ENCODE results near the gene PINK1. TPM values are rescaled to one million over a fixed set of nuclear protein-coding genes. Genes with fewer than 3 reads are reported as not detected.

PINK1 gene
- total RNA-seq, 1 donor from 2014 or later = 3.3 TPM

DNA sequence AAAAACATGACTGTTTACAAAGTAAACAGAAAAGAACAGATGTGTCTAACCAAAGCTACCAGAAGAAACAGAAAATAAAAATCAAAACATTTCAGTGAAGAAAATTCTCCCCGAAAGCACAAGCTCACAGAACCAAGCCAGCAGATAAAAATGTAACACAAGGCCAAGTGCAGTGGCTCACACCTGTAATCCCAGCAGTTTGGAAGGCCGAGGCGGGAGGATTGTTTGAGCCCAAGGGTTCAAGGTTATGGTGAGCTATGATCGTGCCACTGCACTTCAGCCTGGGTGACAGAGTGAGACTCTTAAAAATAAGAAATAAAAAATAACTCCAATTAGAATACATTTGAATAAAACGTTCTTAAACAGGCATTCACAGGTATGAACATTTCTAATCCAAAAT, 47.0 kb downstream of the PINK1 start:
- intact Hi-C loops (cut with micrococcal nuclease) = no loop called here
- Mint-ChIP-seq H3K4me3 (no peak overlapping the region), H3K36me3 (ENCODE audit: low read depth) (no peaks in the 10 kb centered on the region), H3K27me3 (ENCODE audit: insufficient read depth) (peaks cover 42% of the 10 kb centered on the region), H3K27ac (no peak overlapping the region), H3K4me1 (ENCODE audit: low read depth) (peaks cover 7% of the 10 kb centered on the region), H3K9me3 (peaks cover 5% of the 10 kb centered on the region)
- DNase-seq (ENCODE audit: low spot score) = no peak

- intact Hi-C loops (cut with micrococcal nuclease) = no loop called here
Observed at GRCh38 chr1:20681999-20682398, 48.7 kb downstream of the PINK1 start.

GRCh38 chr1:20682571-20683236, 49.4 kb downstream of the PINK1 start:
- Mint-ChIP-seq H3K4me3 (no peak overlapping the region), H3K9me3 (peaks cover 3% of the 10 kb centered on the region), H3K27me3 (ENCODE audit: insufficient read depth) (peaks cover 36% of the 10 kb centered on the region), H3K4me1 (ENCODE audit: low read depth) (peaks cover 7% of the 10 kb centered on the region), H3K27ac (no peak overlapping the region), H3K36me3 (ENCODE audit: low read depth) (no peaks in the 10 kb centered on the region)
- intact Hi-C loops (cut with micrococcal nuclease) = no loop called here
- no peak for DNase-seq (ENCODE audit: low spot score)

More at GRCh38 chr1:20681999-20682398, 48.7 kb downstream of the PINK1 start:
- H3K36me3 Mint-ChIP-seq (ENCODE audit: low read depth) = no peaks in the 10 kb centered on the region
- peaks cover 5% of the 10 kb centered on the region for H3K9me3 Mint-ChIP-seq
- DNase-seq (ENCODE audit: low spot score) = no peak
- peaks cover 7% of the 10 kb centered on the region for H3K4me1 Mint-ChIP-seq (ENCODE audit: low read depth)
- peaks cover 36% of the 10 kb centered on the region for H3K27me3 Mint-ChIP-seq (ENCODE audit: insufficient read depth)
- no peak overlapping the region for H3K27ac Mint-ChIP-seq
- no peak overlapping the region for H3K4me3 Mint-ChIP-seq

DNA sequence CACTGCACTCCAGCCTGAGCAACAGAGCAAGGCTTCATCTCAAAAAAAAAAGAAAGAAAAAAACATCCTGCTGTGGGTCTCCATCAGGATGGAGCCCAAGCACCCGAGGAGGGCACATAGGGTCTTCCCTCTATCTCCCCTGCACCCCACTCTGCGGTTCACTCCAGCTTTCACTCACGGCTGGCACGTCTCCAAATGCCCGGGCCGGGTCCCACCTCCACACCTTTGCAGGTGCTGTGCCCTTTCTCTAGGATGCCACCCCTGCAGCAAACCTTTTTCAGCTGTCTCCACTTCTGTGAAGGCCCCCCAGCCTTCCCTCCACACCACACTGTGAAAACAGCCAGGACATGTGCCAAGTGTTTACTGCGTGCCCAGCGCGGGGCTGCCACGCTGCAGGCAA, 50.4 kb downstream of the PINK1 start:
- H3K4me3 Mint-ChIP-seq = no peak overlapping the region

GRCh38 chr1:20684050-20684620, 50.9 kb downstream of the PINK1 start:
- no peak overlapping the region for H3K4me3 Mint-ChIP-seq
- no peaks in the 10 kb centered on the region for H3K36me3 Mint-ChIP-seq (ENCODE audit: low read depth)
- no peaks in the 10 kb centered on the region for H3K4me1 Mint-ChIP-seq (ENCODE audit: low read depth)
- no peak overlapping the region for H3K27ac Mint-ChIP-seq
- intact Hi-C loops (cut with micrococcal nuclease) = no loop called here
- H3K27me3 Mint-ChIP-seq (ENCODE audit: insufficient read depth) = peaks cover 30% of the 10 kb centered on the region
- H3K9me3 Mint-ChIP-seq = no peaks in the 10 kb centered on the region
- no peak for DNase-seq (ENCODE audit: low spot score)

More for the DNA sequence above, 50.4 kb downstream of the PINK1 start:
- peaks cover 3% of the 10 kb centered on the region for H3K4me1 Mint-ChIP-seq (ENCODE audit: low read depth)
- H3K9me3 Mint-ChIP-seq = no peaks in the 10 kb centered on the region
- peaks cover 34% of the 10 kb centered on the region for H3K27me3 Mint-ChIP-seq (ENCODE audit: insufficient read depth)
- no peak for DNase-seq (ENCODE audit: low spot score)
- intact Hi-C loops (cut with micrococcal nuclease) = no loop called here
- no peak overlapping the region for H3K27ac Mint-ChIP-seq
- H3K36me3 Mint-ChIP-seq (ENCODE audit: low read depth) = no peaks in the 10 kb centered on the region

DNA sequence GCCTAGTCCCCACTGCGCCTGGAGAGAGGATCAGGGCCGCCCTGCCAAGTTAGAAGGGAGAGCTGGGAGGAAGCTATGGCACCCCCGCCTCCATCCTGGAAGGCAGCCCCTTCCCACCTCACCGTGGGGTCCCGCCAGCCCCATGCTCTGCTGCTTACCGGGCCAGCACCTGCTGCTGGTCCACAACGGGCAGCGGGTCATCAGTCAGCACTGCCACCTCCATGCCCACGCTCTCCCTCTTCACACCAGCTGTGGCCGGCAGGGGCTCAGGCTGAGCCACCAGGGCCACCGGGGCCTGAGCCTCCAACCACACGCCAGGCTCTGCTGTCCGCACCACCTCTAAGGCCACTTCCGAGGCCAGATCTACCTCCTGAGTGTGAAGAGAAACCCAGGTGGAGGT, 51.4 kb downstream of the PINK1 start:
- no peaks in the 10 kb centered on the region for H3K36me3 Mint-ChIP-seq (ENCODE audit: low read depth)
- intact Hi-C loops (cut with micrococcal nuclease) = no loop called here
- no peak overlapping the region for H3K27ac Mint-ChIP-seq
- H3K27me3 Mint-ChIP-seq (ENCODE audit: insufficient read depth) = peaks cover 30% of the 10 kb centered on the region
- no peak overlapping the region for H3K4me3 Mint-ChIP-seq
- DNase-seq (ENCODE audit: low spot score) = no peak
- no peaks in the 10 kb centered on the region for H3K4me1 Mint-ChIP-seq (ENCODE audit: low read depth)
- H3K9me3 Mint-ChIP-seq = no peaks in the 10 kb centered on the region

GRCh38 chr1:20685099-20685662, 51.9 kb downstream of the PINK1 start:
- DNase-seq (ENCODE audit: low spot score) = no peak
- intact Hi-C loops (cut with micrococcal nuclease) = no loop called here
- H3K27me3 Mint-ChIP-seq (ENCODE audit: insufficient read depth) = peaks cover 30% of the 10 kb centered on the region
- H3K27ac Mint-ChIP-seq = no peak overlapping the region
- H3K36me3 Mint-ChIP-seq (ENCODE audit: low read depth) = no peaks in the 10 kb centered on the region
- no peak overlapping the region for H3K4me3 Mint-ChIP-seq
- H3K4me1 Mint-ChIP-seq (ENCODE audit: low read depth) = no peaks in the 10 kb centered on the region
- no peaks in the 10 kb centered on the region for H3K9me3 Mint-ChIP-seq

DNA sequence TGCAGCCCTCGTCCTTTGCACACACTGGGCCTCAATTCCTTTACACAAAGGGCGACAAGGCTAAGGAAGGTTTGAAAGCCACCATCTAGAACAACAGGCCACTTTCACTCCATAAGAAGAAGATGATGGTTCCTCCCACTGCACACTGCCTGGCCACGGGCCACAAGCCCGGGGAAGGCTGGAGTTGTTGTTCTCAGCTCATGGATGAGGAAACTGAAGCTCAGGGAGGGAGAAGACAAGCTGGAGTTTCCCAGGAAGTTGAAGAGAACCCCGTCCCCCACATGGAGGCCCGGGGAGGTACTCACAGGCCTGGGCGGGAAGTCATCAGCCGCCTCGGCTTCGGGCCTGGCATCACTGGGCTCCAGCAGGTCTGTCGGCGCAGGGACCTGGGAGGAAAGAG, 52.5 kb downstream of the PINK1 start:
- Mint-ChIP-seq H3K27me3 (ENCODE audit: insufficient read depth) (peaks cover 26% of the 10 kb centered on the region), H3K4me1 (ENCODE audit: low read depth) (no peaks in the 10 kb centered on the region), H3K36me3 (ENCODE audit: low read depth) (no peaks in the 10 kb centered on the region), H3K4me3 (no peak overlapping the region), H3K27ac (no peak overlapping the region), H3K9me3 (no peaks in the 10 kb centered on the region)
- no peak for DNase-seq (ENCODE audit: low spot score)
- intact Hi-C loops (cut with micrococcal nuclease) = no loop called here

- intact Hi-C loops (cut with micrococcal nuclease) = no loop called here
Observed at GRCh38 chr1:20686883-20687725, 53.8 kb downstream of the PINK1 start.

GRCh38 chr1:20689645-20690056, 56.4 kb downstream of the PINK1 start:
- Mint-ChIP-seq H3K36me3 (ENCODE audit: low read depth) (no peaks in the 10 kb centered on the region), H3K9me3 (no peaks in the 10 kb centered on the region), H3K4me1 (ENCODE audit: low read depth) (no peaks in the 10 kb centered on the region), H3K27me3 (ENCODE audit: insufficient read depth) (peaks cover 10% of the 10 kb centered on the region), H3K4me3 (no peak overlapping the region), H3K27ac (no peak overlapping the region)
- intact Hi-C loops (cut with micrococcal nuclease) = no loop called here
- DNase-seq (ENCODE audit: low spot score) = no peak

More at GRCh38 chr1:20686883-20687725, 53.8 kb downstream of the PINK1 start:
- no peak for DNase-seq (ENCODE audit: low spot score)
- Mint-ChIP-seq H3K36me3 (ENCODE audit: low read depth) (no peaks in the 10 kb centered on the region), H3K9me3 (no peaks in the 10 kb centered on the region), H3K27ac (no peak overlapping the region), H3K4me3 (no peak overlapping the region), H3K4me1 (ENCODE audit: low read depth) (no peaks in the 10 kb centered on the region), H3K27me3 (ENCODE audit: insufficient read depth) (peaks cover 15% of the 10 kb centered on the region)

DNA sequence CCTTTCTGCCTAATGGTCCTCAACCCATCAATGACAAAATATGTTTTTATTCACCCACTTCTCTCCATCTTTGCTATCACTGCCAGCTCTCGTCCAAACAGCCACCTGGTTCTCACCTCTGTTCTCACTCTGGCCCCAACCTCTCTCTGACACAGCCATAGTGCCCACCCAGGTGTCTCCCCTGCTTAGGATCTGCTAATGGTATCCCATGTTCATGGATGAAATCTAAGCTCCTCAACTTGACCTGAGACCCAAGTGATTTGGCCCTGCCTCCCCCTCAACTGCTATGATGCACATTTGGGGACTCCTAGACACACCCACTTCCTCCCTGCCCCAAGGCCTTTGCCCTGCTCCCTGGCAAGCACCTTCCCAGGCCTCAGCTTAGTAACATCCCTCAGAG, 58.6 kb downstream of the PINK1 start:
- Mint-ChIP-seq H3K9me3 (no peaks in the 10 kb centered on the region), H3K4me3 (no peak overlapping the region), H3K4me1 (ENCODE audit: low read depth) (peaks cover 9% of the 10 kb centered on the region), H3K27me3 (ENCODE audit: insufficient read depth) (peaks cover 11% of the 10 kb centered on the region), H3K36me3 (ENCODE audit: low read depth) (no peaks in the 10 kb centered on the region), H3K27ac (no peak overlapping the region)
- intact Hi-C loops (cut with micrococcal nuclease) = no loop called here
- DNase-seq (ENCODE audit: low spot score) = no peak

- Mint-ChIP-seq H3K4me3 (no peak overlapping the region), H3K4me1 (ENCODE audit: low read depth) (peaks cover 12% of the 10 kb centered on the region), H3K9me3 (no peaks in the 10 kb centered on the region), H3K27ac (no peak overlapping the region), H3K36me3 (ENCODE audit: low read depth) (no peaks in the 10 kb centered on the region), H3K27me3 (ENCODE audit: insufficient read depth) (peaks cover 6% of the 10 kb centered on the region)
- intact Hi-C loops (cut with micrococcal nuclease) = no loop called here
- no peak for DNase-seq (ENCODE audit: low spot score)
Observed at GRCh38 chr1:20693623-20694022, 60.4 kb downstream of the PINK1 start.

DNA sequence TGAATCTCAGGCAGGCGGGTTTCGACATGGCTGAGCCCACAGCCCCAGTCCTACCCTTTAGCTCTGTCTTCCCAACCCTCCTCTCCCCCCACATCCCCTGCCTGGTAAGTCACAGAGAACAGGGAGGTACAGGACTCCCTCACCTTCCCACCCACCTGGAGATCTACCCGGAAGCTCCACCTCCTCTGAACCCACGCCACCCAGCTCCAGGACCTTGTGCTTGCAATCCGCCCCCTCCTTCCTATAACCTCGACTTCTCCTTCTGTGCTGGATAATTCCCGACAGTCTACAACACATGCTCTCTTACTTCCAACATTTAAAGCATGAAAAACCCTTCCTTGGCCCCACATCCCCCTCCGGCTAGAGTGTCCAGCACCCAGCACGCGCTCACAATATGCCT, 62.3 kb downstream of the PINK1 start:
- DNase-seq (ENCODE audit: low spot score) = no peak
- no peaks in the 10 kb centered on the region for H3K36me3 Mint-ChIP-seq (ENCODE audit: low read depth)
- H3K27ac Mint-ChIP-seq = no peak overlapping the region
- H3K9me3 Mint-ChIP-seq = no peaks in the 10 kb centered on the region
- H3K4me1 Mint-ChIP-seq (ENCODE audit: low read depth) = peaks cover 12% of the 10 kb centered on the region
- intact Hi-C loops (cut with micrococcal nuclease) = no loop called here
- peaks cover 6% of the 10 kb centered on the region for H3K27me3 Mint-ChIP-seq (ENCODE audit: insufficient read depth)
- peak overlapping the region; percentile 15 for H3K4me3 Mint-ChIP-seq

Data from activated T-helper 1 cell treated with anti-CD3 and anti-CD28 coated beads, Interleukin-12 subunit alpha, Interleukin-12 subunit beta, Interleukin-2, Interleukin-4 antibody, amounts not matched to agents 30 ng/mL and 10 ng/mL and 1 ng/mL, durations not matched to agents 14 hours and 24 hours and 36 hours (primary cell).